Kidney (tissue), 14 donors: ENCODE measurements around the gene PLA2G4E. TPM values are rescaled to one million over a fixed set of nuclear protein-coding genes. Genes with fewer than 3 reads are reported as not detected.

Experiments
- DNase-seq, 5 donors: peaks; one replicate each; pipeline ENCODE4 v3.0.0-alpha.2; 2013 to 2020
- FAIRE-seq: peaks from 2 replicates; lab custom pipeline; 2012; peaks lifted over from hg19 to GRCh38; lab: Jason Lieb, UNC
- H3K27ac ChIP-seq, 2 donors: one replicate each; pipeline ENCODE4 v1.7.0; 2013; ENCODE audit warnings: low read depth in 2 of 2, low read length in 2 of 2, inconsistent platforms in 1 of 2
- H3K27me3 ChIP-seq: one replicate; pipeline ENCODE4 v1.7.1; 2013; ENCODE audit warnings: low read length, inconsistent platforms; ENCODE audit not compliant: control insufficient read depth, insufficient read depth
- H3K36me3 ChIP-seq, 3 donors: one replicate each; pipeline versions ENCODE4 v1.7.0 to v1.7.1; 2013; ENCODE audit warnings: low read length in 3 of 3, control low read depth in 1 of 3, inconsistent platforms in 1 of 3; ENCODE audit not compliant: insufficient read depth in 3 of 3, control insufficient read depth in 2 of 3
- H3K4me1 ChIP-seq, 3 donors: one replicate each; pipeline versions ENCODE4 v1.7.0 to v1.7.1; 2013; ENCODE audit warnings: low read length in 3 of 3, inconsistent platforms in 1 of 3, low read depth in 1 of 3; ENCODE audit not compliant: control insufficient read depth in 2 of 3, insufficient read depth in 2 of 3
- H3K4me3 ChIP-seq, 3 donors: one replicate each; pipeline versions ENCODE4 v1.7.0 to v1.8.1; 2013; ENCODE audit warnings: low read length in 3 of 3, control low read depth in 1 of 3, inconsistent platforms in 1 of 3
- H3K9ac ChIP-seq, 3 donors: one replicate each; pipeline versions ENCODE4 v1.7.0 to v1.7.1; 2013; ENCODE audit warnings: low read length in 3 of 3, control low read depth in 1 of 3, inconsistent platforms in 1 of 3
- H3K9me3 ChIP-seq, 3 donors: one replicate each; pipeline versions ENCODE4 v1.7.0 to v1.7.1; 2013; ENCODE audit warnings: low read length in 3 of 3, control low read depth in 1 of 3, inconsistent platforms in 1 of 3; ENCODE audit not compliant: control insufficient read depth in 2 of 3, insufficient read depth in 1 of 3
- intact Hi-C: fragments of 100-400 bp; cut with DNase I; formaldehyde crosslinking; loops from one replicate; pipeline ENCODE4 v1.11.1; 2022
- polyA plus RNA-seq: library from polyadenylated mRNA; stranded (reverse); fragments of 350-450 nt; fragmentation: Illumina TruSeq; extraction: RNeasy Lipid Tissue Mini Kit (QIAGEN cat#74804); gene quantifications from one replicate; pipeline ENCODE4 v1.2.3, GENCODE V29; 2014; ENCODE audit warnings: low read depth, low replicate concordance; ENCODE audit not compliant: insufficient read depth
- total RNA-seq: library from RNA; stranded (reverse); fragmentation: NEBNext Ultra II Directional; extraction: Animal tissue kit (Norgen Biotek cat#: 25700); gene quantifications from one replicate; pipeline ENCODE4 v1.2.1, GENCODE V29; 2021
- TF ChIP-seq, protein P1 (sequence below): IDR thresholded peaks from 3 replicates; pipeline ENCODE4 v1.5.1; 2012; ENCODE audit warnings: mild to moderate bottlenecking, moderate library complexity, borderline replicate concordance; ENCODE audit not compliant: insufficient read depth; ENCODE audit errors: extremely low read depth
- donor health status: control.
- donor health status: control.
- donor health status: control.
- donor health status: control.
- donor health status: control.
- donor health status: DM: yes; HTN: yes; CAD: no.
- donor health status: Normal renal cell carcinoma (clear cell type).

The PLA2G4E gene
- total and polyA plus RNA-seq, 2 donors from 2014 or later = not detected

DNA sequence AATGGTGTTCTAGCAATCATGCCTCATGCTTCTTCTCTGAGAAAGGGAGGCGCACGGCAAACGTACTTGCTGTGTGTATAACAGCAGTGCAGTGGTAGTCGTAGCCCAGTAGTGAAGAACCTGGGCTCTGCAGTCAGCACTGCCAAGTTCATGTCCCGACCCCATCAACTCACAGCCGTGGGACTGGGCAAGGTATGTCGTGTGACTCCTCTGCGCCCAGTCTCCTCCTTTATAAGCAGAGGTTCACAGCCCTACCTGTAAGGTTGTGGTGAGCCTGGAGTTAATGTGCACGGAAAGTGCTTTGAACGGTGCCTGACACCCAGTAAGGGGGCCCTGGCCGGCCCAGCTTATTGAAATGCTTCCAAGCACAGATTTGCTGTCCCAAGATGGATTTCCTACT is 75.1 kb downstream of the PLA2G4E start:
- no peak for DNase-seq
- FAIRE-seq = no peak
- no peak overlapping the region for H3K4me3 ChIP-seq
- intact Hi-C loops = no loop called here
- H3K36me3 ChIP-seq = no peaks in the 10 kb centered on the region
- TF ChIP-seq, protein P1, sequence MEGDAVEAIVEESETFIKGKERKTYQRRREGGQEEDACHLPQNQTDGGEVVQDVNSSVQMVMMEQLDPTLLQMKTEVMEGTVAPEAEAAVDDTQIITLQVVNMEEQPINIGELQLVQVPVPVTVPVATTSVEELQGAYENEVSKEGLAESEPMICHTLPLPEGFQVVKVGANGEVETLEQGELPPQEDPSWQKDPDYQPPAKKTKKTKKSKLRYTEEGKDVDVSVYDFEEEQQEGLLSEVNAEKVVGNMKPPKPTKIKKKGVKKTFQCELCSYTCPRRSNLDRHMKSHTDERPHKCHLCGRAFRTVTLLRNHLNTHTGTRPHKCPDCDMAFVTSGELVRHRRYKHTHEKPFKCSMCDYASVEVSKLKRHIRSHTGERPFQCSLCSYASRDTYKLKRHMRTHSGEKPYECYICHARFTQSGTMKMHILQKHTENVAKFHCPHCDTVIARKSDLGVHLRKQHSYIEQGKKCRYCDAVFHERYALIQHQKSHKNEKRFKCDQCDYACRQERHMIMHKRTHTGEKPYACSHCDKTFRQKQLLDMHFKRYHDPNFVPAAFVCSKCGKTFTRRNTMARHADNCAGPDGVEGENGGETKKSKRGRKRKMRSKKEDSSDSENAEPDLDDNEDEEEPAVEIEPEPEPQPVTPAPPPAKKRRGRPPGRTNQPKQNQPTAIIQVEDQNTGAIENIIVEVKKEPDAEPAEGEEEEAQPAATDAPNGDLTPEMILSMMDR = no peak
- H3K9me3 ChIP-seq = no peaks in the 10 kb centered on the region
- H3K4me1 ChIP-seq = peaks cover 4 to 38% (median 25%) of the 10 kb centered on the region in 3 donors
- no peak overlapping the region for H3K9ac ChIP-seq
- H3K27ac ChIP-seq = no peak overlapping the region
- H3K27me3 ChIP-seq = no peaks in the 10 kb centered on the region

- Histone ChIP-seq H3K9ac (no peak overlapping the region), H3K36me3 (peaks cover 0 to 1% (median 0%) of the 10 kb centered on the region in 3 donors), H3K4me1 (peaks cover 4 to 33% (median 22%) of the 10 kb centered on the region in 3 donors), H3K27me3 (no peaks in the 10 kb centered on the region), H3K27ac (no peak overlapping the region), H3K9me3 (no peaks in the 10 kb centered on the region), H3K4me3 (no peak overlapping the region)
- TF ChIP-seq, protein P1 = no peak
- DNase-seq (no peak), FAIRE-seq (no peak)
- intact Hi-C loops = no loop called here
Measured at GRCh38 chr15:41945221-41945620, 75.6 kb downstream of the PLA2G4E start.

DNA sequence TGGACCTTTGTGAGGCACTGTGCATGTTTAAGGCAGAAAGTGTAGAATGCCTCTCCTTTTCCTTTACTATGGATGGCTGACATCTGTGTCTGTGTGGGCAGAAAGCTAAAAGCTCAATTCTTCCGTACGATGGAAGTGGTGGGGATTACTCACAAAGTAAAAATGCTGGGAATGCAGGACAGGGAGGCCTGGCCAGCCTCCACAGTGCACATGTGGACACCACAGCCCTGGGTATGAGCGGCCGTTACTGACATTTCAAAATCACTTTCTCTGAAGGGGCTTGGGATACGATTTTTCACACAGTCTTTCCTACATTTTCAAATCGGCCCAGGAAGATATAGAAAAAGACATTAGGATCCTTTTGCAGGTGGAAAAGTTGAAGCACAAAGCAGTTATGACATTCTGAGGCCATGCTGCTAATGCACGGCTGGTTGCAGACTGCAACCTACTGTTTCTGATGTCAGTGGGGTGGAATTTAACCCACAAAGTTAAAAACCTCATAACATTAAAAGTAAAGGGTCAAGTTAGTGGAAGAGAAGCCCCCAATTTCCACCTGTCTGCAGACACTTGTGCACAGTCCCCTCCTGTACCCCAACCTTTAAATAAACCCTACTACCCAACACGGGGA is 76.4 kb downstream of the PLA2G4E start:
- DNase-seq (peak in 3 of 5 donors; percentile 63 to 82 (median 76)), FAIRE-seq (no peak)
- Histone ChIP-seq H3K27ac (peak overlapping the region; percentile 24 to 53), H3K9ac (peak overlapping the region in 1 of 3 donors; percentile 42), H3K27me3 (no peaks in the 10 kb centered on the region), H3K9me3 (no peaks in the 10 kb centered on the region), H3K4me1 (peaks cover 4 to 27% (median 19%) of the 10 kb centered on the region in 3 donors), H3K36me3 (peaks cover 0 to 4% (median 0%) of the 10 kb centered on the region in 3 donors), H3K4me3 (no peak overlapping the region)
- intact Hi-C loops = no loop called here
- TF ChIP-seq, protein P1 = no peak
